Endothelial cell (in vitro differentiated cells): ENCODE measurements around the gene C19orf12. TPM values are rescaled to one million over a fixed set of nuclear protein-coding genes. Genes with fewer than 3 reads are reported as not detected.

Source experiments
- DNase-seq: peaks from one replicate; pipeline ENCODE4 v3.0.0; 2021; ENCODE audit warnings: low spot score
- H3K27ac Mint-ChIP-seq: one replicate; pipeline ENCODE4 v1.8.0; 2021; ENCODE audit warnings: mixed read lengths, inconsistent platforms; ENCODE audit not compliant: unreplicated experiment
- H3K27me3 Mint-ChIP-seq: one replicate; pipeline ENCODE4 v1.8.0; 2021; ENCODE audit warnings: mild to moderate bottlenecking, moderate library complexity, mixed read lengths, inconsistent platforms; ENCODE audit not compliant: unreplicated experiment
- H3K36me3 Mint-ChIP-seq: one replicate; pipeline ENCODE4 v1.8.0; 2021; ENCODE audit warnings: mild to moderate bottlenecking, low read depth, mixed read lengths, inconsistent platforms; ENCODE audit not compliant: unreplicated experiment
- H3K4me1 Mint-ChIP-seq: one replicate; pipeline ENCODE4 v1.8.0; 2021; ENCODE audit warnings: mild to moderate bottlenecking, mixed read lengths, inconsistent platforms; ENCODE audit not compliant: unreplicated experiment
- H3K4me3 Mint-ChIP-seq: one replicate; pipeline ENCODE4 v1.8.0; 2021; ENCODE audit warnings: mild to moderate bottlenecking, mixed read lengths, inconsistent platforms; ENCODE audit not compliant: unreplicated experiment
- H3K9me3 Mint-ChIP-seq: one replicate; pipeline ENCODE4 v1.8.0; 2021; ENCODE audit warnings: mixed read lengths, inconsistent platforms; ENCODE audit not compliant: unreplicated experiment
- CTCF ChIP-seq: fragments of 200-600 bp; sonication (generic); IDR thresholded peaks from one replicate; pipeline ENCODE4 v1.5.0; 2021; ENCODE audit warnings: antibody characterized with exemption; ENCODE audit not compliant: unreplicated experiment
- total RNA-seq: library from RNA; stranded (reverse); fragmentation: NEBNext Ultra II Directional; extraction: Animal tissue kit (Norgen Biotek cat#: 25700); gene quantifications from one replicate; pipeline ENCODE4 v1.2.1, GENCODE V29; 2021; ENCODE audit not compliant: unreplicated experiment

C19orf12 gene
- total RNA-seq, 1 donor from 2014 or later = 6.1 TPM

- Mint-ChIP-seq H3K4me1 (no peaks in the 10 kb centered on the region), H3K27me3 (peaks cover 5% of the 10 kb centered on the region), H3K36me3 (no peaks in the 10 kb centered on the region), H3K27ac (no peak overlapping the region), H3K9me3 (no peaks in the 10 kb centered on the region), H3K4me3 (no peak overlapping the region)
- TF ChIP-seq CTCF = no peak
- no peak for DNase-seq
Observed at GRCh38 chr19:29675120-29675649, 39.9 kb downstream of the C19orf12 start.

GRCh38 chr19:29674374-29675119, 40.5 kb downstream of the C19orf12 start:
- Mint-ChIP-seq H3K4me3 (no peak overlapping the region), H3K4me1 (no peaks in the 10 kb centered on the region), H3K27me3 (peaks cover 8% of the 10 kb centered on the region), H3K36me3 (peaks cover 3% of the 10 kb centered on the region), H3K9me3 (no peaks in the 10 kb centered on the region), H3K27ac (no peak overlapping the region)
- no peak for TF ChIP-seq CTCF
- no peak for DNase-seq

- Mint-ChIP-seq H3K4me1 (no peaks in the 10 kb centered on the region), H3K9me3 (no peaks in the 10 kb centered on the region), H3K27ac (no peak overlapping the region), H3K27me3 (peaks cover 8% of the 10 kb centered on the region), H3K36me3 (peaks cover 3% of the 10 kb centered on the region), H3K4me3 (no peak overlapping the region)
- no peak for TF ChIP-seq CTCF
- no peak for DNase-seq
Observed at GRCh38 chr19:29673451-29674371, 41.4 kb downstream of the C19orf12 start.

GRCh38 chr19:29672933-29673336, 42.1 kb downstream of the C19orf12 start:
- no peak for DNase-seq
- Mint-ChIP-seq H3K4me3 (no peak overlapping the region), H3K36me3 (peaks cover 3% of the 10 kb centered on the region), H3K4me1 (no peaks in the 10 kb centered on the region), H3K27ac (no peak overlapping the region), H3K9me3 (no peaks in the 10 kb centered on the region), H3K27me3 (peaks cover 6% of the 10 kb centered on the region)
- TF ChIP-seq CTCF = no peak
